HG02970 (cell line): ENCODE results near the gene LATS2.

Experiments used
- ATAC-seq: cut with Tn5 transposase; IDR thresholded peaks from one replicate; pipeline ENCODE4 v1.9.1; 2021; ENCODE audit warnings: mild to moderate bottlenecking, moderate library complexity, moderate number of reproducible peaks; ENCODE audit not compliant: unreplicated experiment, low FRiP score

The LATS2 gene

GRCh38 chr13:21020176-21020575, 41.2 kb downstream of the LATS2 start:
- ATAC-seq, result no peak

GRCh38 chr13:21018220-21018619, 43.2 kb downstream of the LATS2 start:
- ATAC-seq, result no peak

- ATAC-seq, result no peak
These were observed 44.9 kb downstream of the LATS2 start for GRCh38 chr13:21016487-21016886.

- no peak for ATAC-seq
These were observed 46.1 kb downstream of the LATS2 start for GRCh38 chr13:21015284-21015683.

- ATAC-seq, result no peak
These were observed 46.8 kb downstream of the LATS2 start for GRCh38 chr13:21014502-21015170.

GRCh38 chr13:21014139-21014501, 47.3 kb downstream of the LATS2 start:
- no peak for ATAC-seq

- ATAC-seq, result no peak
These were observed 47.7 kb downstream of the LATS2 start for GRCh38 chr13:21013682-21014038.

GRCh38 chr13:21012841-21013681, 48.3 kb downstream of the LATS2 start:
- no peak for ATAC-seq

- no peak for ATAC-seq
These were observed 49.2 kb downstream of the LATS2 start for GRCh38 chr13:21012211-21012610.

GRCh38 chr13:21011378-21011777, 50.0 kb downstream of the LATS2 start:
- ATAC-seq, result no peak

- no peak for ATAC-seq
These were observed 50.8 kb downstream of the LATS2 start for GRCh38 chr13:21010621-21011020.

- ATAC-seq, result no peak
These were observed 52.4 kb downstream of the LATS2 start for GRCh38 chr13:21009036-21009435.

GRCh38 chr13:21008026-21008425, 53.4 kb downstream of the LATS2 start:
- no peak for ATAC-seq

- no peak for ATAC-seq
These were observed 55.0 kb downstream of the LATS2 start for GRCh38 chr13:21006141-21007005.

GRCh38 chr13:21005193-21005592, 56.2 kb downstream of the LATS2 start:
- ATAC-seq, result no peak

GRCh38 chr13:21001471-21001870, 59.9 kb downstream of the LATS2 start:
- no peak for ATAC-seq

GRCh38 chr13:21000647-21001046, 60.7 kb downstream of the LATS2 start:
- ATAC-seq, result no peak

GRCh38 chr13:20998649-20999415, 62.6 kb downstream of the LATS2 start:
- ATAC-seq, result no peak

GRCh38 chr13:20997301-20998161, 63.9 kb downstream of the LATS2 start:
- ATAC-seq, result no peak
